Muscle of leg (tissue), 11 donors: ENCODE measurements around the gene CDC26. TPM values are rescaled to one million over a fixed set of nuclear protein-coding genes. Genes with fewer than 3 reads are reported as not detected.
"Not testable (repeated sequence)": the region's sequence is repeated elsewhere in the genome, so short reads cannot be mapped to it uniquely, and the experiment has no call there.

ENCODE experiments used
- DNase-seq: peaks from one replicate; pipeline ENCODE4 v3.0.0; 2013
- H3K27ac ChIP-seq: one replicate; pipeline ENCODE4 v1.5.1; 2013; ENCODE audit warnings: mild to moderate bottlenecking, low read length, control low read depth
- H3K27me3 ChIP-seq: one replicate; pipeline ENCODE4 v1.6.1; 2013; ENCODE audit warnings: low read length; ENCODE audit not compliant: control insufficient read depth, insufficient read depth
- H3K36me3 ChIP-seq: one replicate; pipeline ENCODE4 v1.6.1; 2013; ENCODE audit warnings: low read length; ENCODE audit not compliant: control insufficient read depth, insufficient read depth
- H3K4me1 ChIP-seq: one replicate; pipeline ENCODE4 v1.6.1; 2013; ENCODE audit warnings: low read length; ENCODE audit not compliant: control insufficient read depth, insufficient read depth
- H3K4me3 ChIP-seq: one replicate; pipeline ENCODE4 v1.5.1; 2013; ENCODE audit warnings: low read length, control low read depth
- H3K9me3 ChIP-seq: replicated peaks from 2 replicates; pipeline ENCODE4 v1.6.1; 2013; ENCODE audit warnings: low read depth, low read length; ENCODE audit not compliant: control insufficient read depth
- WGBS: methylation state at CpG from one replicate; pipeline ENCODE4 v1.1.5; 2013; ENCODE audit warnings: missing lambda C conversion rate; ENCODE audit not compliant: insufficient coverage; 5-methylcytosine and 5-hydroxymethylcytosine counted together
- polyA plus RNA-seq, 8 donors: library from polyadenylated mRNA; unstranded; fragments of 120-200 nt; gene quantifications; one replicate each; pipeline versions ENCODE4 v1.2.1 to v1.2.3, GENCODE V29; 2013; ENCODE audit warnings: inconsistent platforms in 1 of 8, low replicate concordance in 1 of 8; ENCODE audit not compliant: insufficient read length in 8 of 8, insufficient read depth in 1 of 8
- total RNA-seq: library from RNA; stranded (reverse); fragments of 120-200 nt; gene quantifications from one replicate; pipeline ENCODE4 v1.2.4, GENCODE V29; 2013

CDC26 gene
- total and polyA plus RNA-seq, 9 donors: 19.7 to 33.2 (median 24.7) TPM

GRCh38 chr9:113296796-113297558, 21.6 kb upstream of the CDC26 start:
- peaks cover 2% of the 10 kb centered on the region for H3K4me1 ChIP-seq
- no peak overlapping the region for H3K4me3 ChIP-seq
- 69% methylated on average over 3 of the region's 9 CpGs for WGBS
- H3K27me3 ChIP-seq: peaks cover 4% of the 10 kb centered on the region
- DNase-seq: no peak
- H3K36me3 ChIP-seq: peaks cover 12% of the 10 kb centered on the region
- no peaks in the 10 kb centered on the region for H3K9me3 ChIP-seq
- no peak overlapping the region for H3K27ac ChIP-seq

- not testable (repeated sequence) for H3K4me3 ChIP-seq, H3K4me1 ChIP-seq, DNase-seq, H3K27ac ChIP-seq, H3K9me3 ChIP-seq, H3K27me3 ChIP-seq
- WGBS: 91% methylated on average over 7 of the region's 8 CpGs
- peaks cover 19% of the 10 kb centered on the region for H3K36me3 ChIP-seq
These were observed 20.9 kb upstream of the CDC26 start for GRCh38 chr9:113296247-113296646.

GRCh38 chr9:113293285-113293878, 18.0 kb upstream of the CDC26 start:
- peaks cover 2% of the 10 kb centered on the region for H3K27me3 ChIP-seq
- peaks cover 40% of the 10 kb centered on the region for H3K36me3 ChIP-seq
- H3K4me1 ChIP-seq: no peaks in the 10 kb centered on the region
- 78% methylated on average over 4 of the region's 7 CpGs for whole genome bisulfite sequencing
- no peak for DNase-seq
- H3K4me3 ChIP-seq: no peak overlapping the region
- no peak overlapping the region for H3K27ac ChIP-seq
- no peaks in the 10 kb centered on the region for H3K9me3 ChIP-seq

GRCh38 chr9:113290052-113290607, 14.8 kb upstream of the CDC26 start:
- DNase-seq: no peak
- H3K4me3 ChIP-seq: no peak overlapping the region
- H3K9me3 ChIP-seq: no peaks in the 10 kb centered on the region
- no peaks in the 10 kb centered on the region for H3K4me1 ChIP-seq
- H3K27me3 ChIP-seq: no peaks in the 10 kb centered on the region
- 85% methylated on average over 5 of the region's 6 CpGs for WGBS
- H3K27ac ChIP-seq: no peak overlapping the region
- peaks cover 67% of the 10 kb centered on the region for H3K36me3 ChIP-seq

- H3K4me1 ChIP-seq: no peaks in the 10 kb centered on the region
- H3K9me3 ChIP-seq: no peaks in the 10 kb centered on the region
- no peak for DNase-seq
- peaks cover 76% of the 10 kb centered on the region for H3K36me3 ChIP-seq
- no peak overlapping the region for H3K4me3 ChIP-seq
- no CpG with 5 or more reads among the region's 2 CpGs for WGBS
- no peak overlapping the region for H3K27ac ChIP-seq
- no peaks in the 10 kb centered on the region for H3K27me3 ChIP-seq
These were observed 13.7 kb upstream of the CDC26 start for GRCh38 chr9:113289091-113289490.

GRCh38 chr9:113281356-113281755, 6.0 kb upstream of the CDC26 start:
- no peak overlapping the region for H3K4me3 ChIP-seq
- H3K27ac ChIP-seq: no peak overlapping the region
- H3K9me3 ChIP-seq: no peaks in the 10 kb centered on the region
- peaks cover 62% of the 10 kb centered on the region for H3K36me3 ChIP-seq
- WGBS: 94% methylated on average over 4 of the region's 4 CpGs
- no peaks in the 10 kb centered on the region for H3K27me3 ChIP-seq
- H3K4me1 ChIP-seq: peaks cover 2% of the 10 kb centered on the region
- DNase-seq: no peak

- Histone ChIP-seq H3K9me3 (no peaks in the 10 kb centered on the region), H3K4me1 (peaks cover 7% of the 10 kb centered on the region), H3K36me3 (peaks cover 43% of the 10 kb centered on the region), H3K27ac (no peak overlapping the region), H3K4me3 (no peak overlapping the region), H3K27me3 (no peaks in the 10 kb centered on the region)
- DNase-seq: no peak
- 85% methylated on average over 4 of the region's 4 CpGs for WGBS
These were observed 3.5 kb upstream of the CDC26 start for GRCh38 chr9:113278840-113279239.

GRCh38 chr9:113274474-113275156, 757 bp downstream of the CDC26 start:
- Histone ChIP-seq H3K27ac (peak overlapping the region; percentile 96), H3K9me3 (no peaks in the 10 kb centered on the region), H3K27me3 (no peaks in the 10 kb centered on the region), H3K4me3 (peak overlapping the region; percentile 95), H3K36me3 (peaks cover 38% of the 10 kb centered on the region), H3K4me1 (peaks cover 7% of the 10 kb centered on the region)
- 2% methylated on average over 10 of the region's 15 CpGs for WGBS
- DNase-seq: peak; percentile 79

- Histone ChIP-seq H3K9me3 (no peaks in the 10 kb centered on the region), H3K36me3 (peaks cover 38% of the 10 kb centered on the region), H3K4me3 (no peak overlapping the region), H3K4me1 (peaks cover 3% of the 10 kb centered on the region), H3K27me3 (no peaks in the 10 kb centered on the region), H3K27ac (no peak overlapping the region)
- DNase-seq: no peak
- no CpG with 5 or more reads among the region's 2 CpGs for WGBS
These were observed 5.5 kb downstream of the CDC26 start for GRCh38 chr9:113269871-113270270.

- no CpG with 5 or more reads among the region's 2 CpGs for WGBS
- Histone ChIP-seq H3K27me3 (no peaks in the 10 kb centered on the region), H3K27ac (no peak overlapping the region), H3K4me1 (no peaks in the 10 kb centered on the region), H3K4me3 (no peak overlapping the region), H3K9me3 (no peaks in the 10 kb centered on the region), H3K36me3 (peaks cover 38% of the 10 kb centered on the region)
- DNase-seq: no peak
These were observed 6.0 kb downstream of the CDC26 start for GRCh38 chr9:113269355-113269754.
